Measurements from ENCODE around the gene NRARP.

The NRARP gene

DNA sequence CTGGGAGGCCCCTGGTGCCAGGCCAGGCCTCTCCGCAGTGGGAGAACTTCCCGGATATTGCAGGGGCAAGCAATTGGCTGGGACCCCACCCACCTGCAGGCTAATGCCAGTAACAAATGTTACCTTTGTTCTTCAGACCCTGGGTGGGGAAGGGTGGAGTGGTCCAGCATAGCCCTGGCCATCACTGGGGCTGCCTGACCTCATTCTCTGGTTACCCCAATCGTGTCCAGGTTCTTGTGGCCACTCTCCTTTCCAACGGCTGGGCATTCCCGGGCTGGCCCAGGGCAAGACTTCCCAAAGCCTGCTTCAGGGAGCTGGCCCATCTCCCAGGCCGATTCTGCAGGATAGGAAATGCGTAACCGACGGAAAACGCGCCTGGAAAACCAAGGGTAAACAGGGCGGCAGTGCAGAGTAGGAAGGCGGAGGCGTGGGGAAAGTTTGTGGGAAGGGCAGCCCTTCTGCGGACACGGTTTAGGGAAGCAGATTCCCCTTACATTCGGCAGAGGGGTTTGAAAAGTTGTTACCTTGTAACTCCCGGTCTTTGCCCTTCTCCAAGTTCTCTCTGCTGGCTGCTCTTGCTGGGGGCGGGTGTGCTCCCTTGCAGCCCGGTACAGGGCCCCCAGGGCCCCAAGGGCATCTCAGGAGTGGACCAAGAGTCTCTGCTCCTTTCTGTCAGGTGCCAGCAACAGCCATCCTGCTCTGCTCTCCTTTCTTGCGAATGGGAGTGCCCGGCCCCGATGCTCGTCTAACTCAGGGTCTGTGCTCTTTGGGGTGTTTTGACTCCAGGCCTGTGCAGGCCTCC is 3.5 kb downstream of the NRARP start:
- no peak for DNase-seq (ENCODE audit: low read depth, low spot score)

DNA sequence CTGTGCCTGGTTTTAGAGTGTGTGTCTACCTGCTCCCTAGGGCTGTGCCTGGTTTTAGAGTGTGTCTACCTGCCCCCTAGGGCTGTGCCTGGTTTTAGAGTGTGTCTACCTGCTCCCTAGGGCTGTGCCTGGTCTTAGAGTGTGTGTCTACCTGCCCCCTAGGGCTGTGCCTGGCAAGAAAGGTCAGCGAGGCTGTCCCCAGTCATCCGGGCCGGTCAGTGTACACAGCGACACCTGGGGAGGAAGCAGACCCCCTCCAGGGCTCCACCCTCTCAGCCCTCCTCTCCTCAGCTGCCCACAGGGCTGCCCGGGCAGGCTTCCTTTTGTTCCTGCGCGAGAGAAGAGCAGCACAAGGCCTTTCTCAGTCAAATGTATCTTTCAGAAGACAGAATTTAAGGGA is 4.1 kb downstream of the NRARP start:
- no peak for DNase-seq (ENCODE audit: low read depth, low spot score)

DNA sequence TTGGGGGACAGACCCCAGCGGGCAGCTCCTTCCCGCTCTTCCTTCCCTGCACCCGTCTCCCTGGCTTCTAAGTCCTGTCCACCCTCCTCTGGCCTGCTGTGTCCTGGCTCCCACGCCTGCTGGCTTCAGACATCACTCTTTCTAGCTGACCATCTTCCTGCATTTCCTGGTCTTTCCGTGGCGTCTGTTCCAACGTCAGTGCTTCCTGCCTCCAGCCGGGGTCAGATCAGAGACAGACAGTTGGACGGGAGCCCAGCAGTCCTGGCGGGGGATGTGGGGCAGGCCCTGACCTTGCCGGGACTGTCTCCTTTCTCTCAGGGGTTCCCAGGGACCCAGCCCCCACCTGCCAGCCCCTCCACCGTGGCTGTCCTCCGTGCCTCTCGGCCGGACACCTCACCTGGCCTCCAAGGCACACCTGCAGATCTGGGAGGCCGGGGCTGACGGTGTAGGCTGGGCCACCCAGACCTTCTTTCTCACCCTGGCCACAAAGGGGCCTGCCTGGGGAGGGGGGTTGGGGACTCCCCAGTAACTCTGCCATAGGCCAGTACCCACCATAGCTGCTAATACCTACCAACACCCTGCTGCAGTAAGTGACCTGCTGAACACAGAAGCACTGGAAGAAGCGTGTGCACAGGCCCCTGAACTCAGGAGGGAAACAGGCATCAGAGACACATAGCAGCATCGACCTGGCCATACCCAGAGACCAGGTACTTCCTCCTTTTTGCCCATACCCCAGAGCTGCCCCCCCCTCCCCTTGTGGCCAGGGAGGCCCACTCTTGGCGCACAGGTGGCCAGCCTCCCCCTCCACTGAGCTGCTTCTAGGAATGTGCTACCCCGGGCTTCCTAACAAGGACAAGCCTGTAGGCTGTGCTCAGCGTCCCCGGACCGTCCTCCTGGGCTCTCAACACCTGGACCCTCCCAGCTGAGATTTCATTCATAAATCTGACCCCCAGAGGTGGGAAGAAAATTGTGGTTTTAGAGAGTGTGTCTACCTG is 5.1 kb downstream of the NRARP start:
- DNase-seq (ENCODE audit: low read depth, low spot score) = no peak

DNA sequence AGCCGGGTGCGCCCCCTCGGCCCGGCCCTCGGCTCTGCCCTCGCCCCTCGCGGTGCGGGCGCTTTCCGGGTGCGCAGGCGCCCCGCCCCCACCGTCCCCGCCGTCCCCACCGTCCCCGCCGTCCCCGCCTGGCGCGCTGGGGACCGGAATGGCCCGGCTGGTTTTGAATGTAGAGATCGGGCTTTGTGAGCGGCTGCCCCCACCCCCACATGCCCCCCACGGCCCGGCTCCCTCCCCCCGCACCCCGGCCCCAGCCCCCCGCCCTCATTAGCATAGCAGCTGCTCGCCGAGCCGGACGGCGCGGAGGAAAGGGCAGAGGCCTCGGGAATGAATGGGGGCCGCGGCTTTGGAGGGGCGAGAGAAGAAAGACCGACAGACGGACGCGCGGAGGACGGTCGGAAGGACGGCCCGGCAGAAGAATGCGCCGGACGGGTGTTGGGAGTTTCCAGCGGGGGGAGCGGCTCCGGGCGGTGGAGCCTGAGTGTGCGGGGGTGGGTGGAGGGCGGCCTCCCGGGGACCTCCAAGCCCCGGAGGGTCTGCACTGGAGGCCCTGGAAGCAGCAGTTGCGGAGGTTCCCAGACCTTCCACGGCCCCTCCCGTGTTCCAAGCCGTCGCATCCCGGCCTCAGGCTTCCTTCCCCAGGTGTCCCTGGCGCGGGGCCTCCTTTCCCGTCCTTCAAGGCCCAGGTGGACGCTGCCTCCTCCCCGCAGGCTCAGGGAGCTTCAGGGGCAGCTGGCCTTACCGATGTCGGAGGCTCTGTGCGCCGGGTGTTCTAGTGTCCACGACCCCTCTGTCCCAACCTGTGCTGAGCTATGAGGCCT is 6.0 kb downstream of the NRARP start:
- no peak for DNase-seq (ENCODE audit: low read depth, low spot score)

DNA sequence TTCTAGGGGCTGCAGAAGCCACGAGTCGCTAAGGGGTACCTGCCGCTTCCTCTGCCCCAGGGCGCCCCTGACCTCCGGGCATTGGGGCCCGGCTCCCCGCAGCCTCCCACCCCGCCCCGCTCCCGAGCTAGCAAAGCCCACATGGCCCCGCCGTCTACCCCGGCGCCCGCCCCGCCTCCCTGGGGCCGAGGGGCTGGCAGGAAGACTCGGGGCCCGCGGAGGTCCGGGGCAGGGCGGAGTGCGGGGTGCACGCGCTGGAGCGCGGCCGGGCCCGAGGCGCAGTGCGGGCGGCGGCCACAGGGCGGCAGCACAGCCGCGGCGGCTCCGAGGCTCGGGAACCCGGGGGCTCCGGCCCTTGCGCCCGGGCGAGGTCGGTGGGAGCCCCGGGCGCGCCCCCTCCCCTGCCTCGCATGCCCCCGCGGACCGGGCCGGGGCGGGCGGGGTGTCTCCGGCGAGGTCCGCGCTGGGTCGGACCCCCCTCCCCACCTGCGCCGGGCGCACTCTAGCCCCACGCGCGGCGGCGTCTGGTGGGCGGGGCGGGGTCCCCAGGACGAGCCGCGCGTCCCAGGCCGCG is 6.7 kb downstream of the NRARP start:
- no peak for DNase-seq (ENCODE audit: low read depth, low spot score)

DNA sequence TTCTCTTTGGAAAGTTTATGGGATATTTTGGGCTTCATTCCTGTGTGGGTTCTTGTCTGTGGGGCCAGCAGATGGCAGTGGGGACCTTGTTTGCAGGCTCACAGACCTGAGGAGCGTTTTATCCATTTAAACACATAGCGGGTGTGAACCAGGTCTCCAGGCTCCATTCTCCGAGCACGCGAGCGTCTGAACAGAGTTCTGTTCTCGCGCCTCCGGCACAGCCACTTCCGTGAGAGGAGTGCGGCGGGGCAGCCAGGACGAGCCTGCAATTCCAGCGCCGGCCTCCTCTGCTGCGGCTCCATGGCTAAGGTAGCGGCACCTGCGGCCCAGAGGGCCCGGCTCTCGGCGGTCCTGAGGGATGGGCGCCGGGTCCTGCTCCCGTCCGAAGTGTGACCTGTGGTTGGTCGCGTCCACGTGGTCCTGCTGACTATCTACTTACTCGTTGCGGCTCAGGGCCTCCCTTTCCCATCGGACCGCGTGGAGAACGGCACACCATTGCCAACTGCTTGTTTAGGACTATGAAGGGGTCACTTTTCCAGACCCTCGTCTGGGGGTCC is 7.3 kb downstream of the NRARP start:
- DNase-seq (ENCODE audit: low read depth, low spot score) = no peak

DNA sequence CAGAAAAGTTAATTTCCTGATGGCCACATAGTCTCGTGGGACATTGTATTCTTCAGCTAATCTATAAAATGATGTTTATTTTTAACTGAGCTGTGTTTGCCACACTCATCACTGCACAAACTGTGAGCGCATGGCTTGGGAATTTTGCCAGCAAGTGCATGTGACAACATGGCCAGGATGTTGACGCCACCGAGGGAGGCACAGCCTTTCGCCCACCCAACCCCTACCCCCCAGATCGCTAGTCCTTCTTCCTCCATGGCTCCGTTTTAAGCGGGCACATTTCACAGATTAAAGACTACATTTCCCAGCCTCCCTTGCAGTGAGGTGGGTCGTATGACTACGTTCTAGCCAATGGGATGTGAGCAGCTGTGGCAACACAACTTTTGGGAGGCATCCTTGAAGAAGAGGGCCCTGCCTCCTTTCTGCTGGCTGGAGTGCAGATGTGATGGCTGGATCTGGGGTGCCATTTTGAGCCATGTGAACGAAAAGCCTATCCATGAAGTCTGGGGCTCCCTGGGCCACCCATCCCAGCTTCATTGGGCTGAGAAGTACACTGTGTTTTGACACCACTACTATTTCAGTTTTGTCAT is 7.9 kb downstream of the NRARP start:
- DNase-seq (ENCODE audit: low read depth, low spot score) = no peak

DNA sequence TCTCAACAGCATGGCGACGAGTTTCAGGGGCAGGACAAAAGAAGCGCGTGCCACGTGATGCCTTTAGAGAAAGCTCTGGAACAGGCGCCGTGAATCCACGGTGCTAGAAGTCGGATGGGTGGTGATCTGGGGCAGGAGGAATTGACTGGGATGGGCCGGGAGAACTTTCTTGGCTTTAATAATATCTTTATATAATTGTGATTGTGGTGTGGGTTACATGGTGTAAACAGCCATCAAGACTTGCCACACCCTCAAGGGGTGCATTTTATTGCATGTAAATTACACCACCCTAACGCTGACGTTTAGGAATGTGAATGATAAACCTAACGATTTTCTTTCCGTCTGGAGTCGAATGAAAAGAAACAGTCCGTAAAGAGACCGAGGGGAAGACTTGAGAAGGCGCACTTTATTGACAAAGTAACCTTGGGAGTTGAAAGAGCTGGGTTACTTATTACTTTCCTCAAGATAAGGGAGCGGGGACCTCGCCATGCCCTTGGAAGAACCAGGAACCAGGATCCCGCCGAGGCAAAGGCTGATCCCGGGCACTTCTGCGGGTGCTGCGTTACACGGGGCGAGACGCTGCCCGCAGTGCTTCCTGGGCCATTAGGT is 8.5 kb downstream of the NRARP start:
- DNase-seq (ENCODE audit: low read depth, low spot score) = no peak

DNA sequence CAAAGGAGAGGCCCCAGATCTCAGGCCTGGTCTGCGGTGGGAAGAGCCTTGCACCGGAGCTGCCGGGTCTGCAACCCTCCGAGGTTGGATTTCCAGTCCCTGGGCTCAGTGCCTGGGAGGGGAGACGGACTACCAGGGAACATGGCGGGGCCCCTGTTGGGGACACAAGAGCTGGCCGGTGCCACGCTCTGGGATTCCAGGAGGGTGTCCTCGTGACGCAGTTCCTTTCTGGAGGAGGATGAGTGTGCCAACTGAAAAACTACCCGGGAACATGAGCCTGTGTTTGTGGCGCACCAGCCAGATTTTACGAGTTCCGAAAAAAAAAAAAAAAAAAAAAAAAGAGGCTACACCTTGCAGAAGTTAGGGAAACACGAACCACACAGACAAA is 9.0 kb downstream of the NRARP start:
- DNase-seq (ENCODE audit: low read depth, low spot score) = no peak

DNA sequence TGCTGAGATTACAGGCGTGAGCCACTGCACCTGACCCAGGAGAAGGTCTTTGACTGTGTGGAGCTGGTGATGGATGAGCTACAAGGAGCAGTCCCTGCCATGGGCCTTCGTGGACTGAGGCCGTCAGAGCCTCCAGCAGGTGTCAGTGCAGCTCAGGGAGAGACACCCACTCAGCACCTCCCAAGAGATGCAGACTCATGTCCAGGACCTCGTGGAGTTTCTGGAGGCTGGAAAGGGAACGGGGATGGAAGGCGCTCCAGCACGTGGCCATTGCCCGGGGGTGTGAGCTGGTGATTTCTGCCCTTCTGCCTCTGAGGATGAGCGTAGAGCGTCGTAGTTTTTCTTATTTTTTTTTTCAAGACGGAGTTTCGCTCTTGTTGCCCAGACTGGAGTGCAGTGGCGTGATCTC is 15.1 kb downstream of the NRARP start:
- DNase-seq (ENCODE audit: low read depth, low spot score) = no peak

DNA sequence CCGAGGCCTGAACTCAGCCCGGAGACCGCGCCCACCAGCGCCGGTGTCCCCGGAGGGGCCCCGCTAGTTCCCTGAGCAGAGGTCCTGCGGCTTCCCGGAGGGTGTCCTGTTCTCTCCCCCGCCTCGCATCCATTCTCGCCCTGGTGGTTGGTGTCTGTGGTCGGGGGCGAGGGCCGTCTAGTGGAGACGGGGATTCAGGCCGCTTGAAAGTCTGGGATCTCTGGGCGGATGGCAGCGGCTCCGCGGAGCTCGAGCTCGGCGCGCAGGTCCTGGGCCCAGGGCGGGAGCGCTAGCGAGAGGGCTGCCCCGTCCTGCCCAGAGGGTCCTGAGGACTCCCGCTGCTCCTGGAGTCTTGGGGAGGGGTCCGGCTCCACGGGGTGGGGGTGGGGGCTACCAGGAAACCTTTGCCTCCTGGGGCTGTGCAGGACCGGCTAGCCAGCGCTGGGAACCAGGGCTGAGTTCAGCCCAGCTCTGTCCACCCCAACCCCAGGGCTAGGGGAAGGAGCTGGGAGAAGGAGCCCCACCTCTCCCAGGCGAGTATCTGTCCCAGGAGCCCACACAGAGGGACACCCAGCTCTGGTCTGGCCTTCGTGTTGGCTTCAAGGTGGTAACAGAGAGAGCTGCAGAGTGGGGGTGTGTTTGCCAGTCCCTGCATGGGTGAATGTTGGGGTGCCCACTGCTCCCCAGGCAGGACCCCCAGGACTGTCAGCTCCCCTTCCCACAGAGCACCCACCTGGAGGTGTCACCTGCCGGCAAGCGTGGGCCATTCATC is 20.5 kb downstream of the NRARP start:
- no peak for DNase-seq (ENCODE audit: low read depth, low spot score)

DNA sequence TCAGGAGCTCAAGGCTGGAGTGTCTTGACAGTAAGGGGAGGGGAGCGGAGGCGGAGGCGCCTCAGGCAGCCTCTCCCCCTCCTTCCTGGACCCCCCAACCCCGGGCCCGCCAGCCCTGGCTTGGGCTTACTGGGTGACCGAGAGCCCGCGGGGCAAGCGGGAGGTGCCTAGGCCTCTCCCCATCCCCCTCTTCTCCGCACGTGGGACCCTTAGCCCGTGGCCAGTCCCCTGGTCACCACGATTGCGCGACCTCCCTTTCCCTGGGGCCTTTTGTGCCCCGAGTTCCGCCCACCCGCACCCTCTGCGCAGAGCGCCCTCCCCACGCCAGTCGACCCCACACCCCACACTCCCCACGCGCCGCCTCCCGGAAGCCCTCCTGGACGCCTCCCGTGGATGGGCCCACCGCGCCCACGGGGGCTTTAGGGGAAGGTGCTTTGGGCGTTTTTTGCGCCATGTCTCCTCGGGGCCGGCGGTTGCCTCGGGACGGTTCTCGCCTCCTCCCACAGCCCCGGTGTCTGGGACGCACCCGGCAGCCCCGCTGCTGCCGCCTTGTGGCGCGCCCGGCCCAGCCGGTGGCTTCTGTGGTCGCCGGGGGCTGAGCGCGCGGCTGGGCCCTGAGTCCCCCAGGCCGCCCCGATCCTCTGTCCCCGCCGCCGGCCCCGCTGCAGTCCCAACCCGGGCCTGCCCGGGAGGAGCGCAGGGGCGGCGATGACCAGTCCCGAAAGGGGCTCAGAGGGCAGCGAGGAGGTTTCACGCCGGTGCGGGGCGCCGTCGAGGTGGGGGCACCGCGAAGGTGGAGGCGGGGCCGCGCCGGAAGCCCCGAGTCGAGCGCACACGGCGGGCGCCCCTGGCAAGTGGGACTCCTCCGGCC is 21.4 kb downstream of the NRARP start:
- DNase-seq (ENCODE audit: low read depth, low spot score) = no peak

DNA sequence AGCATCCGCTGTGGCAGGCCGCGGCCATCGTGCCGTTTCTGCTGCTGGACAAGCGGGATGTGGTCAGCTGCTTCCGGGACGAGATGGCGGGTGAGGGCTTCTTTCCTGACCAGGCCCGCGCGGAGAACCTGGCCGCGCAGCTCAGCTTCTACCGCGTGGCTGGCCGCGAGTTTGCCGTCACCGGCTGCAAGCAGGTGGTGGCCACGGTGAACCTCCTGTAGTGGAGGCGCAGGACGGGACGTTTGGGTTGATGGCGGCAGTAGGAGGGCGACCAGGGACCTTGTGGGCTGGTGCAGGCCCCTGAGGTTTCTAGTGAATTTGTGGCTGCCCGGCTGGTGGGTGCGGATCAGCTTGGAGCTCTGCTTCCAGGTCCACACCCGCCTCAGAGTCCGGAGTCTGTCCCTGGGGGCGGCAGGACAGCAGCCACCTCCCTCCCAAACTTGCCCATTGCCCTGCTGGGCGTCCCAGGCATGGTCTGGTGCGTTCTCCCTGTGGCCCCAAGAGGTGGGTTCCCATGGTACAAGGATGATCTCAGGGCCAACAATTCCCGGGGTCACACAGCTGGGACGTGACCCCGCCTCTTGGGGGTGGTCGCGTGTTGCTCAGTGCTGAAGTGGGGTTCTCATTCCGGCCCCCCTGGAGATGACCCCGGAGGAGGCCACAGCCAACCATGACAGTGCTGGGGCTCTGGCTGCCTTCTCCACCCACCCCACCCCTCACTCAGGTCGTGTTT is 22.2 kb downstream of the NRARP start:
- DNase-seq (ENCODE audit: low read depth, low spot score) = no peak

DNA sequence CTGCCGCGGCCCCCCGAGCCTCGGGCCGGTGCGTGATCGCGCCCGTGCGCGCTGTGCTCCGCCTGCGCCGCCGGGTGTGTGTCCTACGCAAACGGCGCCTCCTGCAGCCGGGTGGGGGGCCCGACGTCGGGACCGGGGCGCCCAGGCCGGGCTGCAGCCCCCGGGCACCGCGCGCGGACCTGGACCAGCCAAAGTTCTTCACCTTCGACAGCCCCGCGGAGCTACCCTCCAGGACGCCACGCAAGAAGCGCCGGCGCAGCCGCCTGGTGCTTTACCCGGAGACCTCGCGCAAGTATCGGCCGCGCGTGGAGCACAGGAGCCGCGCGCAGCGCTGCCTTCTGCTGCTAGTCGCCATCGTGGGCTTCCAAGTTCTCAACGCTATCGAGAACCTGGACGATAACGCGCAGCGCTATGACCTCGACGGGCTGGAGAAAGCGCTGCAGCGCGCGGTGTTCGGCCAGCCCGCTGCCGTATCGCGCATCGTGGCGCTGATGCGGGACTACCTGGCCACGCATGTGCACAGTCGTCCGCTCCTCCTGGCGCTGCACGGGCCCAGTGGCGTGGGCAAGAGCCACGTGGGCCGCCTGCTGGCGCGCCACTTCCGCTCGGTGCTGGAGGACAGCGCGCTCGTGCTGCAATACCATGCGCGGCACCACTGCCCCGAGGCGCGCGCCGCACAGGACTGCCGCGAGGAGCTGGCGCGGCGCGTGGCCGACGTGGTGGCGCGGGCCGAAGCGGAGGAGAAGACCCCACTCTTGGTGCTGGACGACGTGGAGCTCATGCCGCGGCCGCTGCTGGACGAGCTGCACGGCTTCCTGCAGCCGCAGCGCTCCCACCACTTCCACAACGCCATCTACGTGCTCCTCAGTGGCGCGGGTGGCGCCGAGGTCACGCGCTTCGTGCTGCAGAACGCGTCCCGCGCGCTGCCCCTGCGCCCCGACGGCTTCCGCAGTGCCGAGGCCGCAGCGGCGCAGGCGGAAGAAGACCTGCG is 23.1 kb downstream of the NRARP start:
- DNase-seq (ENCODE audit: low read depth, low spot score) = no peak

DNA sequence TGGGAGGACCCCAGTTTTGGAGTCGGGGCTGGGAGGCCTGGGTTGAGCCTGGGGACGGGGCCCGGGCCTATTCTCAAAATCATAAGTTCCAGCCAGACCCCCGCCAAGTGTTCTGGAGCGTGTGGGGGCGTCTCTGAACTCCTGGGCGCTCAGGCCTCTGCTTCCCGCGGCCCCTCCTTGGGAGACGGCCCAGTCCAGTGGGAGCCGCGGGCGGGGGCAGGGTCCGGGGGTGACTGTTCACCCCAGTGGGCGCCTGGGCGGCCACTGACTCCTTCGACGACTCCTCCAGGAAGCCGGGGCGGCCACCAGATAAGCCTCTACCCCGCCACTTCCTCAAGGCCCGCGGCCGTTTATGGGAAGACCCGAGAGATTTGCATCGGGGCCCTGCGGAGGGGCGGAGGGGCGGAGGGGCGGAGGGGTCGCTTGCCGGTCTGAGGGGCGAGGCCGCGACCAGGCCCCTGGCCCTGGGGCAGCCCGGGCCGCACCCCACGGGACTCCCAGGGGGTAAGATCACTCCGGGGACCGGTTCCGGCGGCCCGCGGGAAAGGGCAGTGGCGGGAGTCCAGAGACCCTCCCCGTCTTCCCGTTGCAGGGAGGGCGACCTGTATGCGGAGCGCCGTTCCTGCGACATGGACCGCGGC is 23.9 kb downstream of the NRARP start:
- DNase-seq (ENCODE audit: low read depth, low spot score) = no peak
